A673 (cell line): ENCODE measurements around the gene ERGIC1. TPM values are rescaled to one million over a fixed set of nuclear protein-coding genes. Genes with fewer than 3 reads are reported as not detected.

Experiments used
- BruUV-seq: library from RNA; stranded (reverse); fragments of 400-500 nt; replicated peaks from 2 replicates; lab custom pipeline; 2021; lab: Mats Ljungman, UMichigan
- CTCF ChIA-PET: fragments of 300-600 bp; sonication (Branson Sonifier 250); formaldehyde crosslinking; loops from one replicate; lab custom pipeline; 2022; ENCODE audit warnings: antibody characterized with exemption; lab: Charles Lee
- POLR2A ChIA-PET: fragments of 300-600 bp; sonication (Branson Sonifier 250); formaldehyde crosslinking; loops from one replicate; lab custom pipeline; 2022; ENCODE audit warnings: antibody characterized with exemption; ENCODE audit not compliant: low non-redundant PET; lab: Charles Lee
- DNase-seq: peaks from one replicate; pipeline ENCODE4 v3.0.0-alpha.2; 2015; ENCODE audit warnings: low spot score
- H3K27ac ChIP-seq: fragments of 200-600 bp; sonication (generic); 2 replicates; pipeline ENCODE4 v1.5.1; 2016; ENCODE audit warnings: mixed run types, low read depth, mild to moderate bottlenecking, mixed read lengths, antibody characterized with exemption, low read length; ENCODE audit not compliant: poor library complexity, severe bottlenecking
- H3K27me3 ChIP-seq: fragments of 200-600 bp; sonication (generic); replicated peaks from 2 replicates; pipeline ENCODE4 v1.6.1; 2017; ENCODE audit warnings: mixed run types, low read depth, mild to moderate bottlenecking, mixed read lengths, antibody characterized with exemption, low read length; ENCODE audit not compliant: insufficient read depth, poor library complexity
- H3K36me3 ChIP-seq: fragments of 200-600 bp; sonication (generic); 2 replicates; pipeline ENCODE4 v1.6.1; 2016; ENCODE audit warnings: mixed run types, mild to moderate bottlenecking, mixed read lengths, antibody characterized with exemption, low read length; ENCODE audit not compliant: insufficient read depth, poor library complexity, severe bottlenecking
- H3K4me1 ChIP-seq: fragments of 200-600 bp; sonication (generic); 2 replicates; pipeline ENCODE4 v1.6.1; 2017; ENCODE audit warnings: mixed run types, mild to moderate bottlenecking, mixed read lengths, antibody characterized with exemption, low read length; ENCODE audit not compliant: insufficient read depth, poor library complexity, severe bottlenecking
- H3K4me3 ChIP-seq: fragments of 200-600 bp; sonication (generic); 2 replicates; pipeline ENCODE4 v1.5.1; 2016; ENCODE audit warnings: low read depth, mixed run types, mild to moderate bottlenecking, mixed read lengths, low read length; ENCODE audit not compliant: poor library complexity, severe bottlenecking
- H3K9me3 ChIP-seq: fragments of 200-600 bp; sonication (generic); 2 replicates; pipeline ENCODE4 v1.6.1; 2016; ENCODE audit warnings: mixed run types, low read depth, mild to moderate bottlenecking, mixed read lengths, antibody characterized with exemption, low read length; ENCODE audit not compliant: poor library complexity, severe bottlenecking
- CTCF ChIP-seq: fragments of 300-800, 200-600 bp; sonication (generic); conservative IDR thresholded peaks from 2 replicates; pipeline ENCODE4 v1.5.1; 2017; ENCODE audit warnings: low read depth, mild to moderate bottlenecking, antibody characterized with exemption, low read length, moderate library complexity, mixed read lengths
- EZH2 ChIP-seq: fragments of 200-600 bp; sonication (generic); IDR thresholded peaks from 2 replicates; pipeline ENCODE4 v1.6.1; 2017; ENCODE audit warnings: borderline replicate concordance, low read depth, mild to moderate bottlenecking, mixed read lengths, antibody characterized with exemption, low read length; ENCODE audit not compliant: poor library complexity, severe bottlenecking
- intact Hi-C: fragments of 100-400 bp; cut with micrococcal nuclease; formaldehyde crosslinking; loops from one replicate; pipeline ENCODE4 v1.10.0; 2022; ENCODE audit not compliant: unreplicated experiment
- total RNA-seq: library from RNA; stranded (reverse); gene quantifications from 2 replicates; pipeline ENCODE4 v1.2.3, GENCODE V29; 2021

The ERGIC1 gene
- total RNA-seq, 1 experiment from 2014 or later, result 44.2 TPM

- intact Hi-C loops, result no loop called here
- H3K27ac ChIP-seq, result no peak overlapping the region
- TF ChIP-seq CTCF, result no peak
- no peak for TF ChIP-seq EZH2
- ChIA-PET POLR2A (no interaction called here), CTCF (no interaction called here)
- no peaks in the 10 kb centered on the region for H3K27me3 ChIP-seq
- no peak overlapping the region for H3K4me3 ChIP-seq
- no peak for DNase-seq
- H3K4me1 ChIP-seq, result no peaks in the 10 kb centered on the region
- BruUV-seq, result no TSS peak
- no peaks in the 10 kb centered on the region for H3K9me3 ChIP-seq
- no peaks in the 10 kb centered on the region for H3K36me3 ChIP-seq
Measured at GRCh38 chr5:172873513-172873912, 39.5 kb downstream of the ERGIC1 start.

- ChIA-PET CTCF (no interaction called here), POLR2A (no interaction called here)
- no peaks in the 10 kb centered on the region for H3K36me3 ChIP-seq
- H3K4me3 ChIP-seq, result no peak overlapping the region
- intact Hi-C loops, result no loop called here
- no peaks in the 10 kb centered on the region for H3K9me3 ChIP-seq
- H3K27ac ChIP-seq, result no peak overlapping the region
- no peak for DNase-seq
- H3K27me3 ChIP-seq, result no peaks in the 10 kb centered on the region
- no peaks in the 10 kb centered on the region for H3K4me1 ChIP-seq
- TF ChIP-seq CTCF (no peak), EZH2 (no peak)
- no TSS peak for BruUV-seq
Measured at GRCh38 chr5:172874647-172875504, 40.8 kb downstream of the ERGIC1 start.

GRCh38 chr5:172875505-172876279 is 41.6 kb downstream of the ERGIC1 start:
- TF ChIP-seq CTCF (no peak), EZH2 (no peak)
- no peak for DNase-seq
- Histone ChIP-seq H3K4me1 (no peaks in the 10 kb centered on the region), H3K27ac (no peak overlapping the region), H3K27me3 (no peaks in the 10 kb centered on the region), H3K36me3 (no peaks in the 10 kb centered on the region), H3K9me3 (no peaks in the 10 kb centered on the region), H3K4me3 (no peak overlapping the region)
- no TSS peak for BruUV-seq
- POLR2A ChIA-PET, result no interaction called here
- intact Hi-C loops, result no loop called here
- CTCF ChIA-PET, result no interaction called here
